Lower leg skin (tissue), 3 donors: ENCODE measurements around the gene ALPI.

Experiments used
- CTCF ChIP-seq, 3 donors: fragments of 450-650 bp; IDR thresholded peaks; one replicate each; pipeline ENCODE4 v1.5.1; 2016; ENCODE audit warnings: antibody characterized with exemption in 3 of 3, mild to moderate bottlenecking in 3 of 3, moderate library complexity in 2 of 3
- POLR2A ChIP-seq, 2 donors: fragments of 450-650 bp; IDR thresholded peaks; one replicate each; pipeline ENCODE4 v1.6.1; 2016 to 2017; ENCODE audit warnings: antibody characterized with exemption in 2 of 2, mild to moderate bottlenecking in 1 of 2, moderate library complexity in 1 of 2

- no peak for TF ChIP-seq CTCF (IDR thresholded peaks at IDR 0.05)
- TF ChIP-seq POLR2A (IDR thresholded peaks at IDR 0.05), result no peak
These were observed 2.2 kb downstream of the ALPI start for GRCh38 chr2:232458051-232458660.
